GM12878 (cell line): ENCODE results near the gene USB1. TPM values are rescaled to one million over a fixed set of nuclear protein-coding genes. Genes with fewer than 3 reads are reported as not detected.

Experiments
- ATAC-seq: fragments of 200-7000 bp; cut with Tn5 transposase; 3 replicates; pipeline ENCODE4 v1.9.1; 2020; ENCODE audit warnings: mild to moderate bottlenecking, moderate library complexity
- BruUV-seq: library from RNA; stranded (reverse); fragments of 400-500 nt; replicated peaks from 2 replicates; lab custom pipeline; 2021; lab: Mats Ljungman, UMichigan
- CTCF ChIA-PET: fragments of 300-600 bp; sonication (Branson Sonifier 250); formaldehyde crosslinking; extraction: SDS; loops from one replicate; lab custom pipeline; 2021; ENCODE audit warnings: inconsistent platforms; lab: Yijun Ruan, JAX
- POLR2A ChIA-PET: fragments of 350-600 bp; formaldehyde crosslinking; extraction: SDS; loops from one replicate; lab custom pipeline; 2021; ENCODE audit warnings: inconsistent platforms; lab: Charles Lee
- RAD21 ChIA-PET: fragments of 300-600 bp; sonication (Branson Sonifier 250); formaldehyde crosslinking; loops from one replicate; lab custom pipeline; 2023; ENCODE audit warnings: antibody characterized with exemption; ENCODE audit not compliant: unreplicated experiment; lab: Charles Lee
- SMC1A ChIA-PET: fragments of 300-600 bp; sonication (Branson Sonifier 250); formaldehyde crosslinking; loops from one replicate; lab custom pipeline; 2023; ENCODE audit not compliant: unreplicated experiment, uncharacterized antibody; lab: Charles Lee
- DNase-seq: peaks from one replicate; pipeline ENCODE4 v3.0.0-alpha.2; 2011; ENCODE audit warnings: low read depth, low spot score
- FAIRE-seq: peaks from 3 replicates; lab custom pipeline; 2011; peaks lifted over from hg19 to GRCh38; lab: Jason Lieb, UNC
- H2AFZ ChIP-seq: 2 replicates; pipeline ENCODE4 v1.6.0; 2011; ENCODE audit warnings: low read depth, low read length, control low read depth; ENCODE audit not compliant: control insufficient read depth
- H3K27ac ChIP-seq: 2 replicates; pipeline ENCODE4 v1.5.1; 2011; ENCODE audit warnings: control low read depth; ENCODE audit not compliant: control insufficient read depth, insufficient read depth
- H3K27me3 ChIP-seq, 2 experiments: replicated peaks in 1 of 2; 2 replicates each; pipeline versions ENCODE4 v1.6.0 to v1.6.1; 2011; ENCODE audit warnings: low read length in 1 of 2; ENCODE audit not compliant: control insufficient read depth in 2 of 2, insufficient read depth in 2 of 2
- H3K36me3 ChIP-seq, 2 experiments: 2 replicates each; pipeline ENCODE4 v1.5.1; 2011; ENCODE audit warnings: low read length in 1 of 2; ENCODE audit not compliant: control insufficient read depth in 2 of 2, insufficient read depth in 2 of 2
- H3K4me1 ChIP-seq: 2 replicates; pipeline ENCODE4 v1.6.1; 2011; ENCODE audit warnings: mild to moderate bottlenecking, low read length, moderate library complexity, mixed read lengths; ENCODE audit not compliant: control insufficient read depth, insufficient read depth
- H3K4me2 ChIP-seq: 2 replicates; pipeline ENCODE4 v1.6.0; 2011; ENCODE audit warnings: control low read depth; ENCODE audit not compliant: control insufficient read depth, insufficient read depth
- H3K4me3 ChIP-seq: fragments of 200-600 bp; sonication (generic); 2 replicates; pipeline ENCODE4 v1.5.1; 2016
- H3K79me2 ChIP-seq: 2 replicates; pipeline ENCODE4 v1.6.0; 2011; ENCODE audit warnings: low read length; ENCODE audit not compliant: control insufficient read depth, insufficient read depth
- H3K9ac ChIP-seq: 2 replicates; pipeline ENCODE4 v1.8.0; 2011; ENCODE audit warnings: low read length, control low read depth, mixed read lengths; ENCODE audit not compliant: control insufficient read depth, insufficient read depth
- H3K9me3 ChIP-seq: replicated peaks from 3 replicates; pipeline ENCODE4 v1.5.1; 2011; ENCODE audit warnings: mild to moderate bottlenecking, low read length; ENCODE audit not compliant: control insufficient read depth, insufficient read depth
- H4K20me1 ChIP-seq: 2 replicates; pipeline ENCODE4 v1.6.0; 2011; ENCODE audit not compliant: control insufficient read depth, insufficient read depth
- GATAD2B ChIP-seq: fragments of 450-650 bp; conservative IDR thresholded peaks from 2 replicates; pipeline ENCODE4 v1.6.1; 2017; ENCODE audit warnings: low read depth, mild to moderate bottlenecking, moderate library complexity
- LARP7 ChIP-seq: fragments of 450-650 bp; IDR thresholded peaks from 2 replicates; pipeline ENCODE4 v1.6.1; 2017; ENCODE audit warnings: mild to moderate bottlenecking
- MAX ChIP-seq: IDR thresholded peaks from 2 replicates; pipeline ENCODE4 v1.6.1; 2012; ENCODE audit warnings: low read depth, low read length, improper control_type of control experiment
- MTA3 ChIP-seq: IDR thresholded peaks from 2 replicates; pipeline ENCODE4 v1.6.1; 2012; ENCODE audit warnings: low read length, inconsistent platforms, borderline replicate concordance
- RCOR1 ChIP-seq: conservative IDR thresholded peaks from 2 replicates; pipeline ENCODE4 v1.6.1; 2012; ENCODE audit warnings: low read depth, low read length, improper control_type of control experiment
- SUPT20H ChIP-seq: IDR thresholded peaks from 2 replicates; pipeline ENCODE4 v1.6.1; 2011; ENCODE audit warnings: low read depth, mild to moderate bottlenecking, low read length, moderate library complexity, borderline replicate concordance; ENCODE audit not compliant: control insufficient read depth
- YBX1 ChIP-seq: fragments of 450-650 bp; IDR thresholded peaks from 2 replicates; pipeline ENCODE4 v1.6.1; 2016; ENCODE audit warnings: antibody characterized with exemption
- ZNF24 ChIP-seq: fragments of 450-650 bp; IDR thresholded peaks from 2 replicates; pipeline ENCODE4 v1.6.1; 2017; ENCODE audit warnings: antibody characterized with exemption, mild to moderate bottlenecking
- ZSCAN29 ChIP-seq: fragments of 450-650 bp; IDR thresholded peaks from 2 replicates; pipeline ENCODE4 v1.6.1; 2017; ENCODE audit warnings: mild to moderate bottlenecking, moderate library complexity
- ZZZ3 ChIP-seq: IDR thresholded peaks from 2 replicates; pipeline ENCODE4 v1.6.1; 2011; ENCODE audit warnings: low read depth; ENCODE audit not compliant: control insufficient read depth, insufficient read length
- WGBS: methylation state at CpG from one replicate; pipeline ENCODE4 v1.1.6; 2016; ENCODE audit warnings: low lambda C conversion rate; ENCODE audit not compliant: insufficient replicate concordance, insufficient coverage; ENCODE audit errors: missing lambda C conversion rate; 5-methylcytosine and 5-hydroxymethylcytosine counted together
- in situ Hi-C: fragments of 300-500 bp; cut with MboI; formaldehyde crosslinking; loops from 9 replicates; pipeline ENCODE4 v1.14.3; 2018; ENCODE audit warnings: mixed read lengths
- intact Hi-C: fragments of 100-400 bp; cut with micrococcal nuclease; formaldehyde crosslinking; loops from one replicate; pipeline ENCODE4 v1.14.2; 2022; ENCODE audit not compliant: unreplicated experiment
- polyA plus RNA-seq, 11 experiments: library from polyadenylated mRNA; depleted of rRNA in 4 of 11; unstranded in 6 of 11; stranded (reverse) in 5 of 11; fragments of >200 nt; fragmentation: Nextera tagmentation in 4 of 11; fragmentation: Illumina TruSeq in 1 of 11; extraction: Ambion mirVana in 4 of 11; extraction: Trizol in 1 of 11; gene quantifications; 1 replicate in 1 of 11; 2 replicates in 10 of 11; pipeline versions ENCODE4 v1.2.1 to v1.2.3, GENCODE V29; 2011 to 2016; ENCODE audit warnings: inconsistent platforms in 2 of 11, missing spikeins in 2 of 11, low read depth in 1 of 11
- total RNA-seq, 4 experiments: library from RNA; depleted of rRNA in 3 of 4; stranded (reverse); fragments of >200 nt in 3 of 4; fragmentation: Illumina TruSeq in 1 of 4; extraction: Trizol in 1 of 4; gene quantifications; 2 replicates each; pipeline versions ENCODE4 v1.2.1 to v1.2.3, GENCODE V29; 2013 to 2021

The USB1 gene
- total and polyA plus RNA-seq, 10 of the 15 experiments (the other 5 are each of a cell fraction or from before 2014, with no cell fraction given), result 7.9 to 72.2 (median 41.6) TPM

GRCh38 chr16:57976331-57976796 lies 24.8 kb upstream of the USB1 start:
- intact Hi-C loops, result no loop called here
- TF ChIP-seq GATAD2B (no peak), ZNF24 (no peak), MTA3 (no peak), LARP7 (no peak), MAX (no peak), ZZZ3 (no peak), RCOR1 (no peak), YBX1 (no peak), ZSCAN29 (no peak), SUPT20H (no peak)
- Histone ChIP-seq H3K9me3 (no peaks in the 10 kb centered on the region), H3K27me3 (peaks cover 0 to 3% of the 10 kb centered on the region in 2 experiments; a peak in 2 of 4 replicates), H2AFZ (no peak overlapping the region), H3K4me1 (no peaks in the 10 kb centered on the region), H3K27ac (no peak overlapping the region), H3K79me2 (no peaks in the 10 kb centered on the region), H3K9ac (no peak overlapping the region), H3K4me2 (no peak overlapping the region), H3K4me3 (no peak overlapping the region), H4K20me1 (no peaks in the 10 kb centered on the region), H3K36me3 (no peaks in the 10 kb centered on the region)
- SMC1A ChIA-PET, result no interaction called here
- BruUV-seq, result no TSS peak
- in situ Hi-C loops, result no loop called here
- CTCF ChIA-PET, result no interaction called here
- POLR2A ChIA-PET, result no interaction called here
- RAD21 ChIA-PET, result no interaction called here
- 30% methylated on average over 2 of the region's 2 CpGs for WGBS
- DNase-seq (no peak), FAIRE-seq (no peak), ATAC-seq (no peak; the same call in 2 of the 3 replicates)
